ENCODE results near the gene SFMBT2.

SFMBT2 gene

DNA sequence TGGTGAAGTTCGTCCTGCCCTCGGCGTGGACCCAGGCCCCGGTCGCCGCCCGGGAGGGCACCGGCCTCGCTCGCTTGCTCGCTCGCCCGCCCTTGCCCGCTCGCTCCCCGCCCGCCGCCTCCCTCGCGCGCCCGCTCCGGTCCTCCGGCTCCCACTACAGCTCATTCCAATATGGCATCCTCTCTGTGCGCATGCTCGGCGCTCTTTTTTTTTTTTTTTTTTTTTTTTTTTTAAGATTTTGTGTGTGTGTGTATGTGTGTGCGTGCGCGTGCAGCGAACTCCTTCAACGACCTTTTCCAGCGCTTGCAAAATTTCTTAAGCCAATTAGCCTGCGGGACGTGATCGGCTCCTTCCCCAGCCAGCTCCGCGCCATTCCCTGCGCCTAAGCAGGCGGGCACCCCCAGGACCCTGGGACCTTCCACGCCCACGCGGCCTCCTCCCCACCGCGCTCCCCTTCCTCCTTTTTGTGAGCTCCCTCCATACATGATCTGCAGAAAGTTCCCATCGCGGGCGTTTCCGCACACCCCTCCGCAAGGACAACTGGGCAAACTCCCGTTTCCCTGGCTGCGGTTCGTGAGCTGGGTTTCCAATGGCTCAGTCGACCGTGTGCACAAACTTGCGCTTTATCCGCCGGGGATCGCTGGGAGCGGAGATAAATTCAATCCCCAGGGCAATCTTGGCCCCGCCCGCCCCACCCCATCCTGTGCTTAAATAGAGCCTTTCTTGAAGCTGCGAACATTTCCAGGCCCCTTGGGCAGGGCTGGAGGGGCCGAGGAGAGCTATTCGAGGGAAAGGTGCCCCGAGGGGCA is at the start of gene SFMBT2:
TSS of gene SFMBT2 (minus strand) at position 173 of the 809 bp plus-strand sequence. CDS start 29,136 bp downstream, outside the sequence.
- H3K36me3 ChIP-seq (ENCODE audit: control insufficient read depth, low read depth, low read length) = no peaks in the 10 kb centered on the region
- peak within 1 kb of the TSS; percentile 25 for H3K9ac ChIP-seq (ENCODE audit: low read length)
- H3K4me1 ChIP-seq (ENCODE audit: control insufficient read depth, low read depth, low read length) = peaks cover 21% of the 10 kb centered on the region
- no peaks in the 10 kb centered on the region for H3K9me3 ChIP-seq (ENCODE audit: control insufficient read depth, low read depth, low read length)
- no peak within 1 kb of the TSS for H3K27ac ChIP-seq (ENCODE audit: low read length)
- H3K4me3 ChIP-seq (ENCODE audit: low read length) = peak within 1 kb of the TSS; percentile 88
- H3K27me3 ChIP-seq (ENCODE audit: control insufficient read depth, insufficient read depth, low read length) = peaks cover 89% of the 10 kb centered on the region

GRCh38 chr10:7460006-7460405 is 49.2 kb upstream of the SFMBT2 start:
- no peak overlapping the region for H3K4me3 ChIP-seq (ENCODE audit: low read length)
- no peak overlapping the region for H3K27ac ChIP-seq (ENCODE audit: low read length)
- no peaks in the 10 kb centered on the region for H3K27me3 ChIP-seq (ENCODE audit: control insufficient read depth, insufficient read depth, low read length)
- no peaks in the 10 kb centered on the region for H3K9me3 ChIP-seq (ENCODE audit: control insufficient read depth, low read depth, low read length)
- H3K9ac ChIP-seq (ENCODE audit: low read length) = no peak overlapping the region
- H3K36me3 ChIP-seq (ENCODE audit: control insufficient read depth, low read depth, low read length) = no peaks in the 10 kb centered on the region
- H3K4me1 ChIP-seq (ENCODE audit: control insufficient read depth, low read depth, low read length) = peaks cover 12% of the 10 kb centered on the region

DNA sequence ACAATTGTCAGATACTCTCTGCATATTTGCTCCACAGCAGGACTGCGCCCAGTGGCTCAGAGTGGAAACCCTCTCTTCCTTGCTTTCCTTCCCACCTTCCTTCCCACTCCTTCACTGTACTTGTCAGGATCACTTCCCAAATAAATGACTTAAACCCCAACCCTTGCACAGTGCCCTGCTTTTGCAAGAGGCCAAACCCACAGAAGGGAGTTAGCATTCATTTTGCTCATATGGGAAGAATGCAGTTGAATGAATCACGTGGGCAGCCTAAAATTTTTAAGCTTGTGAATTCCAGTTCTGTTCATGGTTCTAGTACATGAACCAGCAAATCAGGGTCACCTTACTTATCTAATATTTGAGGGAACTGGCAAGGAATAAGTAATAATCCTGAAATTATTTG is 47.7 kb upstream of the SFMBT2 start:
- H3K9me3 ChIP-seq (ENCODE audit: control insufficient read depth, low read depth, low read length) = no peaks in the 10 kb centered on the region
- H3K27me3 ChIP-seq (ENCODE audit: control insufficient read depth, insufficient read depth, low read length) = no peaks in the 10 kb centered on the region
- H3K4me1 ChIP-seq (ENCODE audit: control insufficient read depth, low read depth, low read length) = peaks cover 12% of the 10 kb centered on the region
- H3K9ac ChIP-seq (ENCODE audit: low read length) = no peak overlapping the region
- no peak overlapping the region for H3K4me3 ChIP-seq (ENCODE audit: low read length)
- H3K27ac ChIP-seq (ENCODE audit: low read length) = no peak overlapping the region
- no peaks in the 10 kb centered on the region for H3K36me3 ChIP-seq (ENCODE audit: control insufficient read depth, low read depth, low read length)

DNA sequence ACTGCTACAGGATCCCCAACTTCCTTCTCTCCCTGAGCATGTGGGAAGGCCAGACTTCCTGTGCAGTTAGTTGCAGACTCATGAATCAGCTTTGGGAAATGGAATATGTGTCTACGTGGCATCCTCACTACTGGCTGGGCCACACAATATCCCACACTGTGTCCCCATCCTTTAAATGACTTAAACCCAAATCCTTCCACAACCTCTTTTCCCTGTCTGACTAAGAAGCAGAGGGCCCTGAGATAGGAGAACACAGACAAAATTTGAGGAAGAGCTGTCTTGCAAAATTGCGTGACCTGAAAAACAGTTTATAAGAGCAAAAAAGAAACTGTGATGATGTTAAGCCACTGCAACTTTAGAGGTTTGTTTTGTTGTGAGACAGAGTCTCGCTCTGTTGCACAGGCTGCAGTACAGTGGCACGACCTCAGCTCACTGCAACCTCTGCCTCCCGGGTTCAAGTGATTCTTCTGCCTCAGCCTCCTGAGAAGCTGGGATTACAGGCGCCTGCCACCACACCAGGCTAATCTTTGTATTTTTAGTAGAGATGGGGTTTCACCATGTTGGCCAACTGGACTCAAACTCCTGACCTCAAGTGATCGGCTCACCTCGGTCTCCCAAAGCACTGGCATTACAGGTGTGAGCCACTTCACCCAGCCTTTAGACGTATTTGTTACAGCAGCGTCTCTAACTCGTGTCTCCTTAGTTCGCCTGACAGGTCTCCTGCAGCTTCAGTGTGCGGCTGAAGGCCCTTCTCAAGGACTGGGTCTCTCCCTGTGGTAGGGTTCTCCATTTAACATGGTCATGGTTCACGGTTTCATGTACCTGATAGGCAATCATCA is 46.9 kb upstream of the SFMBT2 start:
- Histone ChIP-seq H3K36me3 (ENCODE audit: control insufficient read depth, low read depth, low read length) (no peaks in the 10 kb centered on the region), H3K9me3 (ENCODE audit: control insufficient read depth, low read depth, low read length) (no peaks in the 10 kb centered on the region), H3K4me3 (ENCODE audit: low read length) (no peak overlapping the region), H3K9ac (ENCODE audit: low read length) (no peak overlapping the region), H3K27me3 (ENCODE audit: control insufficient read depth, insufficient read depth, low read length) (no peaks in the 10 kb centered on the region), H3K27ac (ENCODE audit: low read length) (no peak overlapping the region), H3K4me1 (ENCODE audit: control insufficient read depth, low read depth, low read length) (peaks cover 12% of the 10 kb centered on the region)

GRCh38 chr10:7449063-7449695 is 38.3 kb upstream of the SFMBT2 start:
- no peak overlapping the region for H3K27ac ChIP-seq (ENCODE audit: low read length)
- H3K27me3 ChIP-seq (ENCODE audit: control insufficient read depth, insufficient read depth, low read length) = no peaks in the 10 kb centered on the region
- no peaks in the 10 kb centered on the region for H3K4me1 ChIP-seq (ENCODE audit: control insufficient read depth, low read depth, low read length)
- no peak overlapping the region for H3K4me3 ChIP-seq (ENCODE audit: low read length)
- H3K36me3 ChIP-seq (ENCODE audit: control insufficient read depth, low read depth, low read length) = no peaks in the 10 kb centered on the region
- peaks cover 10% of the 10 kb centered on the region for H3K9me3 ChIP-seq (ENCODE audit: control insufficient read depth, low read depth, low read length)
- no peak overlapping the region for H3K9ac ChIP-seq (ENCODE audit: low read length)

GRCh38 chr10:7445474-7446185 is 34.8 kb upstream of the SFMBT2 start:
- H3K36me3 ChIP-seq (ENCODE audit: control insufficient read depth, low read depth, low read length) = no peaks in the 10 kb centered on the region
- H3K27ac ChIP-seq (ENCODE audit: low read length) = no peak overlapping the region
- H3K4me1 ChIP-seq (ENCODE audit: control insufficient read depth, low read depth, low read length) = no peaks in the 10 kb centered on the region
- peaks cover 10% of the 10 kb centered on the region for H3K9me3 ChIP-seq (ENCODE audit: control insufficient read depth, low read depth, low read length)
- no peak overlapping the region for H3K4me3 ChIP-seq (ENCODE audit: low read length)
- H3K27me3 ChIP-seq (ENCODE audit: control insufficient read depth, insufficient read depth, low read length) = no peaks in the 10 kb centered on the region
- H3K9ac ChIP-seq (ENCODE audit: low read length) = no peak overlapping the region

DNA sequence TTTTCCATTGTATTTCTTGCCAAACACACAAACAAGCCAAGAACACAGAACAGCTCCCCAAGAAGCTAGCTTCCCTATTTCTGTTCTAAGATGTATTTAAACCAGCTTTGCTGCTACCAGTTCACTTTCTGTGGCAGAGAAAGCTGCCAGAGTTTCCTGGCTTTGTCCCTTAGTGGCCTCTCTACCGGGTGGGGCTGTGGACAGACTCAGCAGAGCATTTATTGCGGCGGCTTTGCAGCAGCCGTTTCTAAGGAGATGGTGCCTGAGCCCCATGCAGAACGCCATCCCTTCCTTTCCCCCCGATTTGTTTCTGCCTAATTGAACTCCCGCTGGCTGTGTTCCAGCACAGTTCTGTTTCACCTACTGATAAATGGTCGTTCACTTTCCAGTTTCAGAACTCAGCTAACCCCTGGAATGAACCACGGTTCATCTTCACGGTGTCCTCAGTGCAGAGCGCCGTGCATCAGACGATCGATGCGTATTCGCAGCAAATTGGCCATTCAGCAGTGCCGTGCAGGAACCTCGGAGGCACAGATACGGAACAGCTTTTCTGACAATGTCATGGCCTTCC is 33.8 kb upstream of the SFMBT2 start:
- Histone ChIP-seq H3K27me3 (ENCODE audit: control insufficient read depth, insufficient read depth, low read length) (no peaks in the 10 kb centered on the region), H3K9me3 (ENCODE audit: control insufficient read depth, low read depth, low read length) (peaks cover 4% of the 10 kb centered on the region), H3K4me1 (ENCODE audit: control insufficient read depth, low read depth, low read length) (no peaks in the 10 kb centered on the region), H3K4me3 (ENCODE audit: low read length) (no peak overlapping the region), H3K27ac (ENCODE audit: low read length) (no peak overlapping the region), H3K36me3 (ENCODE audit: control insufficient read depth, low read depth, low read length) (no peaks in the 10 kb centered on the region), H3K9ac (ENCODE audit: low read length) (no peak overlapping the region)

DNA sequence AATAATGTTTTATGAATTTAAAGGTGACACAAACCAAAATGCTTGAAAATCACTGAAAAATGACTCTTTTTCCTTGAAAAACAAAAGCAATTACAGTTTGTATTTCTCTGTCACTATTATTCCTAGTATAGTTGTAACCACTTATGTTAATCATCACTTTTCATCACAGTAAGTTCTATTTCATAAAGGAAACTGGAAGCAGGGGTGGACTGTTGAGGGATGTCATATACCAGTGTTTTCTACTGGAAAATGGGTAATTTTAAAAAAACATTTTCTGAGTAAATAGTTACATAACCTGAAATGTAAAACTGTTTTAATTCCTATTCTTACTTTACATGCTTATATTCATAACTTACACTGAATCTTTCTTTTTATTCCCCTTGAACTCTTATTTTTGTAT is 32.2 kb upstream of the SFMBT2 start:
- Histone ChIP-seq H3K27ac (ENCODE audit: low read length) (no peak overlapping the region), H3K4me1 (ENCODE audit: control insufficient read depth, low read depth, low read length) (no peaks in the 10 kb centered on the region), H3K9ac (ENCODE audit: low read length) (no peak overlapping the region), H3K9me3 (ENCODE audit: control insufficient read depth, low read depth, low read length) (no peaks in the 10 kb centered on the region), H3K36me3 (ENCODE audit: control insufficient read depth, low read depth, low read length) (no peaks in the 10 kb centered on the region), H3K4me3 (ENCODE audit: low read length) (no peak overlapping the region), H3K27me3 (ENCODE audit: control insufficient read depth, insufficient read depth, low read length) (no peaks in the 10 kb centered on the region)

GRCh38 chr10:7441403-7442147 is 30.7 kb upstream of the SFMBT2 start:
- H3K4me1 ChIP-seq (ENCODE audit: control insufficient read depth, low read depth, low read length) = no peaks in the 10 kb centered on the region
- no peaks in the 10 kb centered on the region for H3K27me3 ChIP-seq (ENCODE audit: control insufficient read depth, insufficient read depth, low read length)
- no peak overlapping the region for H3K9ac ChIP-seq (ENCODE audit: low read length)
- no peaks in the 10 kb centered on the region for H3K9me3 ChIP-seq (ENCODE audit: control insufficient read depth, low read depth, low read length)
- no peak overlapping the region for H3K4me3 ChIP-seq (ENCODE audit: low read length)
- no peaks in the 10 kb centered on the region for H3K36me3 ChIP-seq (ENCODE audit: control insufficient read depth, low read depth, low read length)
- H3K27ac ChIP-seq (ENCODE audit: low read length) = no peak overlapping the region

DNA sequence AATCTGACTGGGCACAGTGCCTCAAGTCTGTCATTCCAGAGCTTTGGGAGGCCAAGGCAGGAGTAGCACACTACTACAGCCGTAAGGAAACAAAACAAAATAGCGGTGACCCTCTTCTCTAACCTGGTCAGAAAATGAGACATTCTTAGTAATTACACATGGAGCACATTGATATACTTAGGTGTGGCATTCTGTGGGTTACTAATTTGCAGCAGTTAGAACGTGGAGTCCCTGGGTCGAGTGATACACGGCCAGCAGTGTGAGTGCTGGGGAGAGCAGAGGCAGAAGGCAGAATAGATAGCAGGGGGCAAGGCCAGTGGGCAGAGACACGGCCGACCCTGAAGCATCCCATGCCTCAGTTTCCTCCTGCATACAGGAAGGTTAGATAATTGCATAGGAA is 28.9 kb upstream of the SFMBT2 start:
- peaks cover 8% of the 10 kb centered on the region for H3K4me1 ChIP-seq (ENCODE audit: control insufficient read depth, low read depth, low read length)
- no peaks in the 10 kb centered on the region for H3K9me3 ChIP-seq (ENCODE audit: control insufficient read depth, low read depth, low read length)

More for the DNA sequence above, 28.9 kb upstream of the SFMBT2 start:
- Histone ChIP-seq H3K27ac (ENCODE audit: low read length) (no peak overlapping the region), H3K9ac (ENCODE audit: low read length) (no peak overlapping the region), H3K36me3 (ENCODE audit: control insufficient read depth, low read depth, low read length) (no peaks in the 10 kb centered on the region), H3K4me3 (ENCODE audit: low read length) (no peak overlapping the region), H3K27me3 (ENCODE audit: control insufficient read depth, insufficient read depth, low read length) (no peaks in the 10 kb centered on the region)
